HCT116 (cell line): ENCODE results near the gene MAPK10. TPM values are rescaled to one million over a fixed set of nuclear protein-coding genes. Genes with fewer than 3 reads are reported as not detected.

ENCODE experiments used
- ATAC-seq: fragments of 200-7000 bp; cut with Tn5 transposase; 2 replicates; pipeline ENCODE4 v1.9.1; 2020; ENCODE audit warnings: mild to moderate bottlenecking, moderate library complexity
- BruUV-seq: library from RNA; stranded (reverse); fragments of 400-500 nt; replicated peaks from 2 replicates; lab custom pipeline; 2021; lab: Mats Ljungman, UMichigan
- CTCF ChIA-PET: fragments of 300-600 bp; sonication (Branson Sonifier 250); formaldehyde crosslinking; loops from one replicate; lab custom pipeline; 2021; ENCODE audit warnings: antibody characterized with exemption; lab: Charles Lee
- POLR2A ChIA-PET: fragments of 300-600, 350-600 bp; sonication (Branson Sonifier 250); formaldehyde crosslinking; loops from one replicate; lab custom pipeline; 2021; ENCODE audit warnings: antibody characterized with exemption; lab: Charles Lee
- RAD21 ChIA-PET, 2 experiments: fragments of 300-600 bp; sonication (Branson Sonifier 250); formaldehyde crosslinking; loops; one replicate each; lab custom pipeline; 2023; ENCODE audit warnings: low total read pairs in 2 of 2; ENCODE audit not compliant: uncharacterized antibody in 2 of 2, unreplicated experiment in 2 of 2, low non-redundant PET in 1 of 2; lab: Charles Lee
- DNase-seq: peaks from one replicate; pipeline ENCODE4 v3.0.0-alpha.2; 2010; ENCODE audit warnings: low read depth, low spot score
- H2AFZ ChIP-seq: fragments of 200-600 bp; shearing (Covaris generic), sonication (generic); 2 replicates; pipeline ENCODE4 v1.6.1; 2017; ENCODE audit warnings: low read depth, mixed run types, mixed read lengths, antibody characterized with exemption, low read length; ENCODE audit not compliant: poor library complexity, severe bottlenecking
- H3K27ac ChIP-seq: 2 replicates; pipeline ENCODE4 v1.5.1; 2012; ENCODE audit warnings: low read depth, low read length
- H3K27me3 ChIP-seq: fragments of 200-600 bp; sonication (generic); 2 replicates; pipeline ENCODE4 v1.6.1; 2016; ENCODE audit warnings: mixed run types, low read length, mixed read lengths; ENCODE audit not compliant: insufficient read depth
- H3K36me3 ChIP-seq, 2 experiments: fragments of 200-500 bp in 1 of 2; fragments of 200-600 bp in 1 of 2; sonication (Bioruptor generic) in 1 of 2; sonication (generic) in 1 of 2; 2 replicates each; pipeline versions ENCODE4 v1.5.1 to v1.6.1; 2014 to 2016; ENCODE audit warnings: low read length in 2 of 2, inconsistent platforms in 1 of 2, mixed read lengths in 1 of 2, mixed run types in 1 of 2; ENCODE audit not compliant: insufficient read depth in 2 of 2, control insufficient read depth in 1 of 2
- H3K4me1 ChIP-seq, 2 experiments: fragments of 200-600 bp in 1 of 2; sonication (generic) in 1 of 2; 2 replicates each; pipeline versions ENCODE4 v1.5.1 to v1.6.1; 2012 to 2017; ENCODE audit warnings: low read length in 2 of 2, inconsistent platforms in 1 of 2, mild to moderate bottlenecking in 1 of 2, mixed read lengths in 1 of 2, mixed run types in 1 of 2, moderate library complexity in 1 of 2; ENCODE audit not compliant: insufficient read depth in 2 of 2, control insufficient read depth in 1 of 2
- H3K4me2 ChIP-seq: fragments of 200-600 bp; sonication (generic); 2 replicates; pipeline ENCODE4 v1.6.1; 2017; ENCODE audit warnings: mixed run types, low read length, mixed read lengths
- H3K4me3 ChIP-seq, 2 experiments: fragments of 200-600 bp in 1 of 2; sonication (generic) in 1 of 2; replicated peaks in 1 of 2; 2 replicates each; pipeline ENCODE4 v1.5.1; 2011 to 2016; ENCODE audit warnings: low read length in 2 of 2, control low read depth in 1 of 2, low read depth in 1 of 2, mild to moderate bottlenecking in 1 of 2, mixed read lengths in 1 of 2, mixed run types in 1 of 2
- H3K79me2 ChIP-seq: fragments of 200-600 bp; sonication (generic); 2 replicates; pipeline ENCODE4 v1.6.1; 2017; ENCODE audit warnings: mild to moderate bottlenecking, mixed run types, low read length, moderate library complexity, mixed read lengths; ENCODE audit not compliant: insufficient read depth
- H3K9ac ChIP-seq: fragments of 200-600 bp; sonication (generic); 2 replicates; pipeline ENCODE4 v1.6.1; 2016; ENCODE audit warnings: low read length, mixed read lengths
- H3K9me2 ChIP-seq: fragments of 200-600 bp; sonication (generic), shearing (Covaris generic); 2 replicates; pipeline ENCODE4 v1.6.1; 2017; ENCODE audit warnings: mixed run types, mild to moderate bottlenecking, moderate library complexity; ENCODE audit not compliant: insufficient read depth
- H3K9me3 ChIP-seq, 2 experiments: fragments of 200-500 bp in 1 of 2; fragments of 200-600 bp in 1 of 2; sonication (Bioruptor generic) in 1 of 2; sonication (generic) in 1 of 2; 2 replicates each; pipeline ENCODE4 v1.6.1; 2014 to 2017; ENCODE audit warnings: low read length in 2 of 2, mixed read lengths in 2 of 2, inconsistent platforms in 1 of 2, low read depth in 1 of 2, mild to moderate bottlenecking in 1 of 2, mixed run types in 1 of 2, moderate library complexity in 1 of 2; ENCODE audit not compliant: control insufficient read depth in 1 of 2, insufficient read depth in 1 of 2
- H4K20me1 ChIP-seq: fragments of 200-600 bp; sonication (generic), shearing (Covaris generic); 2 replicates; pipeline ENCODE4 v1.6.1; 2017; ENCODE audit warnings: mixed run types, mild to moderate bottlenecking, moderate library complexity; ENCODE audit not compliant: insufficient read depth
- CTCF ChIP-seq, 3 experiments: fragments of 200-600 bp in 1 of 3; sonication (generic) in 1 of 3; IDR thresholded peaks in 2 of 3; conservative IDR thresholded peaks in 1 of 3; 2 replicates each; pipeline ENCODE4 v1.5.1; 2012 to 2017; ENCODE audit warnings: low read depth in 2 of 3, low read length in 2 of 3, antibody characterized with exemption in 1 of 3, borderline replicate concordance in 1 of 3, control low read depth in 1 of 3, mild to moderate bottlenecking in 1 of 3, mixed read lengths in 1 of 3, mixed run types in 1 of 3, moderate library complexity in 1 of 3; ENCODE audit not compliant: insufficient read depth in 1 of 3
- EZH2 ChIP-seq: fragments of 200-600 bp; sonication (generic); IDR thresholded peaks from 2 replicates; pipeline ENCODE4 v1.6.1; 2017; ENCODE audit warnings: antibody characterized with exemption, mixed run types
- EZH2phosphoT487 ChIP-seq: fragments of 200-600 bp; IDR thresholded peaks from 2 replicates; pipeline ENCODE4 v1.6.1; 2018; ENCODE audit warnings: antibody characterized with exemption, borderline replicate concordance
- JUND ChIP-seq: IDR thresholded peaks from 2 replicates; pipeline ENCODE4 v1.6.1; 2012
- POLR2A ChIP-seq: IDR thresholded peaks from 2 replicates; pipeline ENCODE4 v1.7.0; 2011; ENCODE audit warnings: borderline replicate concordance; ENCODE audit not compliant: insufficient read depth, insufficient read length; ENCODE audit errors: extremely low read depth
- RAD21 ChIP-seq: IDR thresholded peaks from 2 replicates; pipeline ENCODE4 v1.6.1; 2012; ENCODE audit warnings: low read depth, mild to moderate bottlenecking
- SIN3A ChIP-seq: IDR thresholded peaks from 2 replicates; pipeline ENCODE4 v1.6.1; 2012; ENCODE audit warnings: low read depth
- YY1 ChIP-seq: IDR thresholded peaks from 2 replicates; pipeline ENCODE4 v1.6.1; 2011; ENCODE audit warnings: low read length, low read depth, moderate library complexity, mild to moderate bottlenecking; ENCODE audit not compliant: insufficient replicate concordance; ENCODE audit errors: extremely low read depth
- ZFX ChIP-seq: fragments of 450-650 bp; IDR thresholded peaks from 2 replicates; pipeline ENCODE4 v1.6.1; 2017
- ZNF274 ChIP-seq: fragments of 200-500 bp; sonication (Bioruptor generic); IDR thresholded peaks from 2 replicates; pipeline ENCODE4 v1.6.1; 2014; ENCODE audit warnings: mild to moderate bottlenecking, low read depth, low read length, inconsistent platforms
- intact Hi-C: fragments of 100-400 bp; cut with micrococcal nuclease; formaldehyde crosslinking; loops from 2 replicates; pipeline ENCODE4 v1.10.0; 2022
- total RNA-seq: library from RNA; stranded (reverse); gene quantifications from one replicate; pipeline ENCODE4 v1.2.1, GENCODE V29; 2021; ENCODE audit not compliant: unreplicated experiment
- TF ChIP-seq, protein P1 (sequence below): IDR thresholded peaks from 2 replicates; pipeline ENCODE4 v1.6.1; 2012; ENCODE audit warnings: low read depth
- TF ChIP-seq, protein P2 (sequence below): IDR thresholded peaks from 2 replicates; pipeline ENCODE4 v1.6.1; 2012

Gene MAPK10
- total RNA-seq, 1 experiment from 2014 or later = 0.52 TPM

DNA sequence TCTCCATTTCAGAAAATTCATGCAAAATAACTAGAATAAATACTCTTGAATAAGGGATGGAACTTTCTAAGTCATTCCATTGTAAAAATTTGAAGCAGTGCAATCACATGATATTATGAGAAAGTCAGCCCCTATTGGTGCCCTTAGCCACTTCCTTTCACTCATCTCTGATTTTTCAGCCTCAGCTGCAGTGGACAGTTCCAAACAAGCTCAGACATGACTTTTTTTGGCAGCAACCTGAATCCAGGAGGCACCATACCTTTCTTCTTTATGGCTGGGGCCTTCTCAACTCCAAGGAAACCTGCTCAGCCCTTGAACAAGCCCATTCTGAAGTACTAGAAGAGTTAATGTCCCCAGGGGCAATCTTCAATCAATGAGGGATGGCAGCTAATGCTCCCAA is 40.5 kb downstream of the MAPK10 start:
- no TSS peak for BruUV-seq
- Histone ChIP-seq H3K4me2 (no peak overlapping the region), H3K27me3 (no peaks in the 10 kb centered on the region), H2AFZ (no peak overlapping the region), H3K4me1 (no peaks in the 10 kb centered on the region), H3K79me2 (no peaks in the 10 kb centered on the region), H3K9me2 (no peaks in the 10 kb centered on the region), H4K20me1 (no peaks in the 10 kb centered on the region), H3K4me3 (no peak overlapping the region), H3K36me3 (no peaks in the 10 kb centered on the region), H3K9me3 (no peaks in the 10 kb centered on the region), H3K9ac (no peak overlapping the region), H3K27ac (no peak overlapping the region)
- CTCF ChIA-PET = no interaction called here
- POLR2A ChIA-PET = no interaction called here
- no peak for DNase-seq
- TF ChIP-seq, protein P1, sequence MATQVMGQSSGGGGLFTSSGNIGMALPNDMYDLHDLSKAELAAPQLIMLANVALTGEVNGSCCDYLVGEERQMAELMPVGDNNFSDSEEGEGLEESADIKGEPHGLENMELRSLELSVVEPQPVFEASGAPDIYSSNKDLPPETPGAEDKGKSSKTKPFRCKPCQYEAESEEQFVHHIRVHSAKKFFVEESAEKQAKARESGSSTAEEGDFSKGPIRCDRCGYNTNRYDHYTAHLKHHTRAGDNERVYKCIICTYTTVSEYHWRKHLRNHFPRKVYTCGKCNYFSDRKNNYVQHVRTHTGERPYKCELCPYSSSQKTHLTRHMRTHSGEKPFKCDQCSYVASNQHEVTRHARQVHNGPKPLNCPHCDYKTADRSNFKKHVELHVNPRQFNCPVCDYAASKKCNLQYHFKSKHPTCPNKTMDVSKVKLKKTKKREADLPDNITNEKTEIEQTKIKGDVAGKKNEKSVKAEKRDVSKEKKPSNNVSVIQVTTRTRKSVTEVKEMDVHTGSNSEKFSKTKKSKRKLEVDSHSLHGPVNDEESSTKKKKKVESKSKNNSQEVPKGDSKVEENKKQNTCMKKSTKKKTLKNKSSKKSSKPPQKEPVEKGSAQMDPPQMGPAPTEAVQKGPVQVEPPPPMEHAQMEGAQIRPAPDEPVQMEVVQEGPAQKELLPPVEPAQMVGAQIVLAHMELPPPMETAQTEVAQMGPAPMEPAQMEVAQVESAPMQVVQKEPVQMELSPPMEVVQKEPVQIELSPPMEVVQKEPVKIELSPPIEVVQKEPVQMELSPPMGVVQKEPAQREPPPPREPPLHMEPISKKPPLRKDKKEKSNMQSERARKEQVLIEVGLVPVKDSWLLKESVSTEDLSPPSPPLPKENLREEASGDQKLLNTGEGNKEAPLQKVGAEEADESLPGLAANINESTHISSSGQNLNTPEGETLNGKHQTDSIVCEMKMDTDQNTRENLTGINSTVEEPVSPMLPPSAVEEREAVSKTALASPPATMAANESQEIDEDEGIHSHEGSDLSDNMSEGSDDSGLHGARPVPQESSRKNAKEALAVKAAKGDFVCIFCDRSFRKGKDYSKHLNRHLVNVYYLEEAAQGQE = 0 out of 2 replicates have a peak, but pooled peaks have one; percentile 11
- no peak for TF ChIP-seq EZH2
- no peak for ATAC-seq
- RAD21 ChIA-PET = no interaction called here
- intact Hi-C loops = no loop called here

GRCh38 chr4:86315579-86315978 is 44.3 kb downstream of the MAPK10 start:
- Histone ChIP-seq H4K20me1 (no peaks in the 10 kb centered on the region), H3K9me2 (no peaks in the 10 kb centered on the region), H3K27ac (no peak overlapping the region), H3K9ac (no peak overlapping the region), H3K4me3 (no peak overlapping the region), H3K4me2 (no peak overlapping the region), H2AFZ (no peak overlapping the region), H3K9me3 (no peaks in the 10 kb centered on the region), H3K27me3 (no peaks in the 10 kb centered on the region), H3K36me3 (no peaks in the 10 kb centered on the region), H3K79me2 (no peaks in the 10 kb centered on the region), H3K4me1 (no peaks in the 10 kb centered on the region)
- ChIA-PET RAD21 (no interaction called here), CTCF (no interaction called here), POLR2A (no interaction called here)
- ATAC-seq (no peak), DNase-seq (no peak)
- intact Hi-C loops = no loop called here
- BruUV-seq = no TSS peak
- TF ChIP-seq ZFX = no peak
- no peak for TF ChIP-seq YY1
- no peak for TF ChIP-seq ZNF274
- no peak for TF ChIP-seq EZH2
- TF ChIP-seq, protein P2, sequence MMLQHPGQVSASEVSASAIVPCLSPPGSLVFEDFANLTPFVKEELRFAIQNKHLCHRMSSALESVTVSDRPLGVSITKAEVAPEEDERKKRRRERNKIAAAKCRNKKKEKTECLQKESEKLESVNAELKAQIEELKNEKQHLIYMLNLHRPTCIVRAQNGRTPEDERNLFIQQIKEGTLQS = no peak
- TF ChIP-seq CTCF (IDR thresholded peaks at IDR 0.05 in 2 of 3, conservative IDR thresholded peaks at IDR 0.05 in 1 of 3; ENCODE audit: borderline replicate concordance in 1 of 3, insufficient read depth in 1 of 3, low read depth in 2 of 3, low read length in 2 of 3) = no peak
- TF ChIP-seq EZH2phosphoT487 = no peak
- TF ChIP-seq SIN3A = no peak
- no peak for TF ChIP-seq JUND
- TF ChIP-seq POLR2A = no peak
- no peak for TF ChIP-seq RAD21
